ENCODE data around the gene SUSD3.
"Not testable (repeated sequence)": the region's sequence is repeated elsewhere in the genome, so short reads cannot be mapped to it uniquely, and the experiment has no call there.

The SUSD3 gene

GRCh38 chr9:93112864-93113389 is 54.4 kb downstream of the SUSD3 start:
- H3K4me3 ChIP-seq (ENCODE audit: low read depth, low read length) = no peak overlapping the region
- no peak for DNase-seq (ENCODE audit: low read depth, low spot score)
- no peak for TF ChIP-seq CTCF (IDR thresholded peaks at IDR 0.05; ENCODE audit: insufficient read depth, low read length, missing control alignments)
- POLR2A ChIA-PET = no interaction called here
- CTCF ChIA-PET = no interaction called here

- TF ChIP-seq CTCF (IDR thresholded peaks at IDR 0.05; ENCODE audit: insufficient read depth, low read length, missing control alignments) = no peak
- CTCF ChIA-PET = interaction anchor here (1.0 kb wide), 1 partner anchor 9 kb away, joined by 3 read pairs; no protein-coding TSS in a partner anchor
- no peak for DNase-seq (ENCODE audit: low read depth, low spot score)
- no peak overlapping the region for H3K4me3 ChIP-seq (ENCODE audit: low read depth, low read length)
- POLR2A ChIA-PET = no interaction called here
These were observed 55.9 kb downstream of the SUSD3 start for GRCh38 chr9:93114169-93114983.

GRCh38 chr9:93114984-93115335 is 56.5 kb downstream of the SUSD3 start:
- ChIA-PET POLR2A (no interaction called here), CTCF (interaction anchor here (1.0 kb wide), 1 partner anchor 10 kb away, joined by 3 read pairs; no protein-coding TSS in a partner anchor)
- DNase-seq (ENCODE audit: low read depth, low spot score) = no peak
- TF ChIP-seq CTCF (IDR thresholded peaks at IDR 0.05; ENCODE audit: insufficient read depth, low read length, missing control alignments) = no peak
- no peak overlapping the region for H3K4me3 ChIP-seq (ENCODE audit: low read depth, low read length)

- no peak overlapping the region for H3K4me3 ChIP-seq (ENCODE audit: low read depth, low read length)
- no peak for TF ChIP-seq CTCF (IDR thresholded peaks at IDR 0.05; ENCODE audit: insufficient read depth, low read length, missing control alignments)
- ChIA-PET POLR2A (no interaction called here), CTCF (interaction anchor here (1.0 to 1.3 kb wide), 2 partner anchors 8 to 10 kb away, joined by 3 to 5 read pairs; no protein-coding TSS in a partner anchor)
- no peak for DNase-seq (ENCODE audit: low read depth, low spot score)
These were observed 57.1 kb downstream of the SUSD3 start for GRCh38 chr9:93115486-93116071.

GRCh38 chr9:93116072-93116961 is 57.8 kb downstream of the SUSD3 start:
- POLR2A ChIA-PET = no interaction called here
- H3K4me3 ChIP-seq (ENCODE audit: low read depth, low read length) = no peak overlapping the region
- TF ChIP-seq CTCF (IDR thresholded peaks at IDR 0.05; ENCODE audit: insufficient read depth, low read length, missing control alignments) = no peak
- CTCF ChIA-PET = interaction anchor here (1.3 to 5.0 kb wide), 2 partner anchors 7 to 9 kb away, joined by 5 to 46 read pairs; no protein-coding TSS in a partner anchor
- no peak for DNase-seq (ENCODE audit: low read depth, low spot score)

GRCh38 chr9:93117521-93117920 is 59.0 kb downstream of the SUSD3 start:
- CTCF ChIA-PET = interaction anchor here (5.0 kb wide), 1 partner anchor 8 kb away, joined by 46 read pairs; no protein-coding TSS in a partner anchor
- DNase-seq (ENCODE audit: low read depth, low spot score); H3K4me3 ChIP-seq (ENCODE audit: low read depth, low read length); POLR2A ChIA-PET: not testable (repeated sequence)

All from AG04449 (cell line).